OCI-LY7 (cell line): Measurements from ENCODE around the gene CCR5. TPM values are rescaled to one million over a fixed set of nuclear protein-coding genes. Genes with fewer than 3 reads are reported as not detected.

Source experiments
- BruUV-seq: library from RNA; stranded (reverse); fragments of 400-500 nt; replicated peaks from 2 replicates; lab custom pipeline; 2021; lab: Mats Ljungman, UMichigan
- CTCF ChIA-PET: fragments of 300-600 bp; sonication (Branson Sonifier 250); formaldehyde crosslinking; loops from one replicate; lab custom pipeline; 2022; ENCODE audit warnings: antibody characterized with exemption; ENCODE audit not compliant: unreplicated experiment; lab: Charles Lee
- POLR2A ChIA-PET: fragments of 300-600 bp; sonication (Branson Sonifier 250); formaldehyde crosslinking; loops from one replicate; lab custom pipeline; 2022; ENCODE audit warnings: antibody characterized with exemption; lab: Charles Lee
- DNase-seq: peaks from one replicate; pipeline ENCODE4 v3.0.0-alpha.2; 2015; ENCODE audit warnings: low spot score
- H2AFZ ChIP-seq: fragments of 200-600 bp; sonication (generic), shearing (Covaris generic); 2 replicates; pipeline ENCODE4 v1.6.1; 2014; ENCODE audit warnings: mild to moderate bottlenecking, antibody characterized with exemption, low read length, moderate library complexity
- H3K27ac ChIP-seq: fragments of 200-600 bp; sonication (generic); 2 replicates; pipeline ENCODE4 v1.5.1; 2014; ENCODE audit warnings: mixed run types, low read depth, mild to moderate bottlenecking, moderate library complexity, low read length, inconsistent platforms; ENCODE audit not compliant: poor library complexity, severe bottlenecking
- H3K36me3 ChIP-seq: fragments of 200-600 bp; sonication (generic); 2 replicates; pipeline ENCODE4 v1.6.1; 2014; ENCODE audit warnings: mild to moderate bottlenecking, antibody characterized with exemption, low read length, moderate library complexity, mixed read lengths; ENCODE audit not compliant: insufficient read depth
- H3K4me1 ChIP-seq: fragments of 200-600 bp; sonication (generic); 2 replicates; pipeline ENCODE4 v1.5.1; 2014; ENCODE audit warnings: mild to moderate bottlenecking, low read length; ENCODE audit not compliant: insufficient read depth, poor library complexity, severe bottlenecking
- H3K4me2 ChIP-seq: fragments of 200-600 bp; sonication (generic); 2 replicates; pipeline ENCODE4 v1.6.1; 2014; ENCODE audit warnings: mild to moderate bottlenecking, low read length
- H3K4me3 ChIP-seq: fragments of 200-600 bp; sonication (generic); 2 replicates; pipeline ENCODE4 v1.5.1; 2014; ENCODE audit warnings: mild to moderate bottlenecking, low read depth, low read length; ENCODE audit not compliant: poor library complexity, severe bottlenecking
- H3K79me2 ChIP-seq: fragments of 200-600 bp; sonication (generic); 2 replicates; pipeline ENCODE4 v1.6.1; 2016; ENCODE audit warnings: low read depth, mild to moderate bottlenecking, low read length, moderate library complexity, mixed read lengths; ENCODE audit not compliant: insufficient read depth
- H3K9me2 ChIP-seq: fragments of 200-600 bp; sonication (generic); 2 replicates; pipeline ENCODE4 v1.6.1; 2016; ENCODE audit warnings: mild to moderate bottlenecking, low read length, mixed read lengths; ENCODE audit not compliant: insufficient read depth
- H3K9me3 ChIP-seq: fragments of 200-600 bp; sonication (generic); 2 replicates; pipeline ENCODE4 v1.6.1; 2014; ENCODE audit warnings: mild to moderate bottlenecking, mixed run types, low read length, mixed read lengths
- H4K20me1 ChIP-seq: fragments of 200-600 bp; sonication (generic); 2 replicates; pipeline ENCODE4 v1.6.1; 2014; ENCODE audit warnings: mild to moderate bottlenecking, antibody characterized with exemption, low read length, moderate library complexity, mixed read lengths; ENCODE audit not compliant: insufficient read depth
- EZH2phosphoT487 ChIP-seq: fragments of 200-600 bp; sonication (generic); IDR thresholded peaks from 2 replicates; pipeline ENCODE4 v1.6.1; 2018; ENCODE audit warnings: low read depth, borderline replicate concordance, mild to moderate bottlenecking, mixed run types, antibody characterized with exemption, low read length, moderate library complexity, mixed read lengths
- intact Hi-C: fragments of 100-400 bp; cut with micrococcal nuclease; formaldehyde crosslinking; loops from one replicate; pipeline ENCODE4 v1.10.0; 2022; ENCODE audit not compliant: unreplicated experiment
- total RNA-seq, 2 experiments: library from RNA; depleted of rRNA in 1 of 2; stranded (reverse); fragments of >200 nt in 1 of 2; shearing (Covaris generic) in 1 of 2; gene quantifications; 2 replicates each; pipeline ENCODE4 v1.2.3, GENCODE V29; 2014 to 2022
- TF ChIP-seq, protein P1 (sequence below): fragments of 200-600 bp; sonication (generic); conservative IDR thresholded peaks from 2 replicates; pipeline ENCODE4 v1.5.1; 2014; ENCODE audit warnings: mild to moderate bottlenecking, antibody characterized with exemption, low read length, moderate library complexity, mixed read lengths

The CCR5 gene
- total RNA-seq, 2 experiments from 2014 or later, result not detected

DNA sequence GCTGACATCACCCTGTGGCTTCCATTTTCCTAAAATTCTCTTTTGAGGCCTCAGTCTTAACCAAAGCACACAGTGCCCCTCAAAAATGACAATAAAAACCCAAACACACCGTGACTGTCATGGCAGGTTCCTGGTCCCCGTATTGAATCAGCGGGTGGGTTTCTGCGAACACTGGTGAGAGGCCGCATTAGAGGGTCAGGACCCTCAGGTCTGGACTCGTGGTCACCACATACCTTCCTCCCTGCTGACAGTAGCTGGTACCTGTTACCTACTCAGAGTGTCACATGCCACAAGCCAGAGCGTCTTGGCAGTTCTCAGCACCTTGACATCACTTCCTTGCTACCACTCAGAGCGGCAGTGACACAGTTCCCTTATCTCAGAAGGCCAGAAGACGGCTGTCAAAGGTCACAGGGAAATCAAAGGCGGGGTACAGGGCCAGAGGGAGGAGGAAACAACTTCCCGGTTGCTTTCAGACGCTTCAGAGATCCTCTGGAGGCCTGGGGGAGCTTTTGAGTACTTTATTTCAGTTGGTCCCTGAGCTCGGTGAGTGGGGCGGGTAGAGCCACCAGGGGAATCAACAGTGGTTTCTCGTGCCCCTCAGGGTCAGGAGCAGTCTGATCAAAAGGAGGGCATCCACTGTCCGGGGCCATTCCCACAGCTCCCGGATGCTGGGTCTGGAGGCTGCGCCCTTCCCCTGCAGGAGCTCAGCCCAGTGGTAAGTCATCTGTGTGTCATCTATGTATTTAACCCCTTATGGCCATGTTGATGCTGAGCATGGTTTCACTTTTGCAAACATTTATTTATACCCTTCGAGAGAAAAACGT, 36.3 kb downstream of the CCR5 start, which contains the start of the genes CCR5AS and CCRL2:
TSS of gene CCR5AS (minus strand) at position 279 of the 824 bp plus-strand sequence.
TSS of gene CCRL2 (plus strand) at position 472 of the 824 bp plus-strand sequence. CDS start 821 bp downstream, outside the sequence.
- ChIA-PET POLR2A (interaction anchor here (0.5 to 1.8 kb wide), 6 partner anchors 9 to 122 kb away, joined by 3 to 8 read pairs (median 4); no protein-coding TSS in a partner anchor), CTCF (interaction anchor here (1.0 kb wide), 1 partner anchor 23 kb away, joined by 3 read pairs; no protein-coding TSS in a partner anchor)
- Histone ChIP-seq H3K4me1 (peaks cover 20% of the 10 kb centered on the region), H3K4me2 (peak within 1 kb of the TSS; percentile 56), H3K27ac (no peak within 1 kb of the TSS), H4K20me1 (no peaks in the 10 kb centered on the region), H3K4me3 (peak within 1 kb of the TSS; percentile 50), H2AFZ (peak within 1 kb of the TSS; percentile 93), H3K79me2 (no peaks in the 10 kb centered on the region), H3K36me3 (no peaks in the 10 kb centered on the region), H3K9me2 (no peaks in the 10 kb centered on the region), H3K9me3 (no peaks in the 10 kb centered on the region)
- BruUV-seq, result TSS peak; percentile 90
- no peak for DNase-seq
- intact Hi-C loops, result no loop called here
- TF ChIP-seq EZH2phosphoT487, result no peak
- TF ChIP-seq, protein P1, sequence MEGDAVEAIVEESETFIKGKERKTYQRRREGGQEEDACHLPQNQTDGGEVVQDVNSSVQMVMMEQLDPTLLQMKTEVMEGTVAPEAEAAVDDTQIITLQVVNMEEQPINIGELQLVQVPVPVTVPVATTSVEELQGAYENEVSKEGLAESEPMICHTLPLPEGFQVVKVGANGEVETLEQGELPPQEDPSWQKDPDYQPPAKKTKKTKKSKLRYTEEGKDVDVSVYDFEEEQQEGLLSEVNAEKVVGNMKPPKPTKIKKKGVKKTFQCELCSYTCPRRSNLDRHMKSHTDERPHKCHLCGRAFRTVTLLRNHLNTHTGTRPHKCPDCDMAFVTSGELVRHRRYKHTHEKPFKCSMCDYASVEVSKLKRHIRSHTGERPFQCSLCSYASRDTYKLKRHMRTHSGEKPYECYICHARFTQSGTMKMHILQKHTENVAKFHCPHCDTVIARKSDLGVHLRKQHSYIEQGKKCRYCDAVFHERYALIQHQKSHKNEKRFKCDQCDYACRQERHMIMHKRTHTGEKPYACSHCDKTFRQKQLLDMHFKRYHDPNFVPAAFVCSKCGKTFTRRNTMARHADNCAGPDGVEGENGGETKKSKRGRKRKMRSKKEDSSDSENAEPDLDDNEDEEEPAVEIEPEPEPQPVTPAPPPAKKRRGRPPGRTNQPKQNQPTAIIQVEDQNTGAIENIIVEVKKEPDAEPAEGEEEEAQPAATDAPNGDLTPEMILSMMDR, result no peak

DNA sequence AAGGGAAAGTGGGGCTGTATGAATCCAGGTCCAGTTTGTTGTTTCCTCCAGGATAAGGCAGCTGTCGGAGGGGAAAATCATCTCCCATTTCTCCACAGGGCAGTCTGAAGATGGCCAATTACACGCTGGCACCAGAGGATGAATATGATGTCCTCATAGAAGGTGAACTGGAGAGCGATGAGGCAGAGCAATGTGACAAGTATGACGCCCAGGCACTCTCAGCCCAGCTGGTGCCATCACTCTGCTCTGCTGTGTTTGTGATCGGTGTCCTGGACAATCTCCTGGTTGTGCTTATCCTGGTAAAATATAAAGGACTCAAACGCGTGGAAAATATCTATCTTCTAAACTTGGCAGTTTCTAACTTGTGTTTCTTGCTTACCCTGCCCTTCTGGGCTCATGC, 37.2 kb downstream of the CCR5 start:
- H4K20me1 ChIP-seq, result no peaks in the 10 kb centered on the region
- no peak for DNase-seq
- H3K27ac ChIP-seq, result no peak overlapping the region
- H3K4me1 ChIP-seq, result peaks cover 22% of the 10 kb centered on the region
- intact Hi-C loops, result no loop called here
- CTCF ChIA-PET, result interaction anchor here (1.0 kb wide), 1 partner anchor 24 kb away, joined by 3 read pairs; no protein-coding TSS in a partner anchor
- H3K36me3 ChIP-seq, result no peaks in the 10 kb centered on the region
- no peaks in the 10 kb centered on the region for H3K9me2 ChIP-seq
- H2AFZ ChIP-seq, result peak overlapping the region; percentile 93; the same call in 1 of the 2 replicates
- BruUV-seq, result no TSS peak
- peak overlapping the region; percentile 56 for H3K4me2 ChIP-seq
- POLR2A ChIA-PET, result interaction anchor here (1.4 to 1.8 kb wide), 2 partner anchors 21 to 24 kb away, joined by 5 to 8 read pairs; no protein-coding TSS in a partner anchor
- TF ChIP-seq EZH2phosphoT487, result no peak
- TF ChIP-seq, protein P1, result no peak
- no peaks in the 10 kb centered on the region for H3K79me2 ChIP-seq
- H3K9me3 ChIP-seq, result no peaks in the 10 kb centered on the region
- H3K4me3 ChIP-seq, result no peak overlapping the region
